Glutamatergic neuron (in vitro differentiated cells): Measurements from ENCODE around the gene SH2D2A. TPM values are rescaled to one million over a fixed set of nuclear protein-coding genes. Genes with fewer than 3 reads are reported as not detected.

Experiments used
- DNase-seq: peaks from one replicate; pipeline ENCODE4 v3.0.0; 2022
- H3K27ac Mint-ChIP-seq: one replicate; pipeline ENCODE4 v1.8.0; 2020; ENCODE audit warnings: mild to moderate bottlenecking, mixed read lengths, inconsistent platforms; ENCODE audit not compliant: unreplicated experiment
- H3K27me3 Mint-ChIP-seq: one replicate; pipeline ENCODE4 v1.8.0; 2020; ENCODE audit warnings: mild to moderate bottlenecking, moderate library complexity, mixed read lengths, inconsistent platforms; ENCODE audit not compliant: unreplicated experiment
- H3K36me3 Mint-ChIP-seq: one replicate; pipeline ENCODE4 v1.8.0; 2020; ENCODE audit warnings: mild to moderate bottlenecking, mixed read lengths, inconsistent platforms; ENCODE audit not compliant: unreplicated experiment
- H3K4me1 Mint-ChIP-seq: one replicate; pipeline ENCODE4 v1.8.0; 2020; ENCODE audit warnings: mild to moderate bottlenecking, low read depth, mixed read lengths, inconsistent platforms; ENCODE audit not compliant: unreplicated experiment
- H3K4me3 Mint-ChIP-seq: one replicate; pipeline ENCODE4 v1.8.0; 2020; ENCODE audit warnings: mild to moderate bottlenecking, mixed read lengths, inconsistent platforms; ENCODE audit not compliant: unreplicated experiment
- H3K9me3 Mint-ChIP-seq: one replicate; pipeline ENCODE4 v1.8.0; 2020; ENCODE audit warnings: mild to moderate bottlenecking, moderate library complexity, mixed read lengths, inconsistent platforms; ENCODE audit not compliant: unreplicated experiment
- CTCF ChIP-seq: fragments of 200-600 bp; sonication (generic); IDR thresholded peaks from one replicate; pipeline ENCODE4 v1.5.0; 2021; ENCODE audit not compliant: partially characterized antibody, unreplicated experiment
- long read RNA-seq: library from polyadenylated mRNA; unstranded; transcript quantifications from one replicate; pipeline ENCODE4 v2.0.0, GENCODE V29; 2020; ENCODE audit not compliant: unreplicated experiment
- total RNA-seq: library from RNA; stranded (reverse); fragmentation: NEBNext Ultra II Directional; extraction: Animal tissue kit (Norgen Biotek cat#: 25700); gene quantifications from one replicate; pipeline ENCODE4 v1.2.1, GENCODE V29; 2021; ENCODE audit not compliant: unreplicated experiment

The SH2D2A gene
- 0.86 TPM for total RNA-seq
- long read RNA-seq: 0 reads

- Mint-ChIP-seq H3K4me1 (peaks cover 12% of the 10 kb centered on the region), H3K27ac (peak within 1 kb of the TSS; percentile 87), H3K27me3 (peaks cover 16% of the 10 kb centered on the region), H3K4me3 (peak within 1 kb of the TSS; percentile 80), H3K36me3 (peaks cover 14% of the 10 kb centered on the region), H3K9me3 (peaks cover 14% of the 10 kb centered on the region)
- DNase-seq: no peak
- no peak for TF ChIP-seq CTCF
These were observed at the start of gene SH2D2A for GRCh38 chr1:156816561-156817328. Gene SH2D2A (minus strand): TSS chr1:156816848. CDS start chr1:156816708, 140 bp downstream.

- no peak for DNase-seq
- Mint-ChIP-seq H3K27me3 (peaks cover 15% of the 10 kb centered on the region), H3K4me3 (peak overlapping the region; percentile 72), H3K36me3 (no peaks in the 10 kb centered on the region), H3K4me1 (peaks cover 63% of the 10 kb centered on the region), H3K9me3 (peaks cover 29% of the 10 kb centered on the region), H3K27ac (peak overlapping the region; percentile 87)
- no peak for TF ChIP-seq CTCF
These were observed 49.2 kb upstream of the SH2D2A start for GRCh38 chr1:156865865-156866248.

- H3K4me3 Mint-ChIP-seq: peak overlapping the region; percentile 72
- H3K27me3 Mint-ChIP-seq: peaks cover 15% of the 10 kb centered on the region
- DNase-seq: no peak
- peak overlapping the region; percentile 87 for H3K27ac Mint-ChIP-seq
- TF ChIP-seq CTCF: no peak
- peaks cover 30% of the 10 kb centered on the region for H3K9me3 Mint-ChIP-seq
- H3K4me1 Mint-ChIP-seq: peaks cover 57% of the 10 kb centered on the region
- H3K36me3 Mint-ChIP-seq: no peaks in the 10 kb centered on the region
These were observed 48.6 kb upstream of the SH2D2A start for GRCh38 chr1:156865258-156865657.

GRCh38 chr1:156864796-156865195 lies 48.1 kb upstream of the SH2D2A start:
- H3K9me3 Mint-ChIP-seq: peaks cover 31% of the 10 kb centered on the region
- no peak overlapping the region for H3K27ac Mint-ChIP-seq
- H3K27me3 Mint-ChIP-seq: peaks cover 16% of the 10 kb centered on the region
- DNase-seq: peak; percentile 20
- no peak for TF ChIP-seq CTCF
- H3K4me1 Mint-ChIP-seq: peaks cover 54% of the 10 kb centered on the region
- H3K36me3 Mint-ChIP-seq: no peaks in the 10 kb centered on the region
- peak overlapping the region; percentile 72 for H3K4me3 Mint-ChIP-seq

- peak overlapping the region; percentile 97 for H3K4me3 Mint-ChIP-seq
These were observed 47.0 kb upstream of the SH2D2A start for GRCh38 chr1:156863631-156864030.

More at GRCh38 chr1:156863631-156864030, 47.0 kb upstream of the SH2D2A start:
- Mint-ChIP-seq H3K36me3 (no peaks in the 10 kb centered on the region), H3K4me1 (peaks cover 50% of the 10 kb centered on the region), H3K27ac (peak overlapping the region; percentile 93), H3K9me3 (peaks cover 30% of the 10 kb centered on the region), H3K27me3 (peaks cover 16% of the 10 kb centered on the region)
- TF ChIP-seq CTCF: no peak
- DNase-seq: no peak
